OCI-LY7 (cell line): ENCODE data around the gene ATOSB.

Source experiments
- CTCF ChIP-seq: fragments of 200-600 bp; sonication (generic); conservative IDR thresholded peaks from 2 replicates; pipeline ENCODE4 v1.5.1; 2014; ENCODE audit warnings: mild to moderate bottlenecking, antibody characterized with exemption, low read length, moderate library complexity, mixed read lengths
- EZH2phosphoT487 ChIP-seq: fragments of 200-600 bp; sonication (generic); IDR thresholded peaks from 2 replicates; pipeline ENCODE4 v1.6.1; 2018; ENCODE audit warnings: low read depth, borderline replicate concordance, mild to moderate bottlenecking, mixed run types, antibody characterized with exemption, low read length, moderate library complexity, mixed read lengths

- TF ChIP-seq CTCF (no peak), EZH2phosphoT487 (no peak)
These were observed at the start of gene ATOSB for GRCh38 chr9:35115680-35116538.
